Ascending aorta (tissue), 2 donors: ENCODE measurements around the gene RAD51B. TPM values are rescaled to one million over a fixed set of nuclear protein-coding genes. Genes with fewer than 3 reads are reported as not detected.

Experiments
- DNase-seq, 2 donors: peaks; one replicate each; pipeline ENCODE4 v3.0.0-alpha.2; 2019; ENCODE audit warnings: low spot score in 2 of 2
- H3K27ac ChIP-seq, 2 donors: fragments of 200-600 bp; sonication (generic); one replicate each; pipeline ENCODE4 v1.5.1; 2016 to 2017; ENCODE audit warnings: mild to moderate bottlenecking in 1 of 2
- H3K27me3 ChIP-seq: fragments of 200-600 bp; sonication (generic); one replicate; pipeline ENCODE4 v1.5.1; 2017
- H3K36me3 ChIP-seq, 2 donors: fragments of 200-600 bp; sonication (generic); one replicate each; pipeline ENCODE4 v1.5.1; 2016
- H3K4me1 ChIP-seq, 2 donors: fragments of 200-600 bp; sonication (generic); one replicate each; pipeline ENCODE4 v1.5.1; 2016 to 2017; ENCODE audit warnings: mild to moderate bottlenecking in 1 of 2
- H3K4me3 ChIP-seq, 2 donors: fragments of 200-600 bp; sonication (generic); one replicate each; pipeline ENCODE4 v1.5.1; 2016 to 2017; ENCODE audit warnings: mild to moderate bottlenecking in 1 of 2
- H3K9me3 ChIP-seq, 2 donors: fragments of 200-600 bp; sonication (generic); one replicate each; pipeline ENCODE4 v1.5.1; 2016
- CTCF ChIP-seq, 3 experiments: fragments of 200-600 bp in 2 of 3; fragments of 450-650 bp in 1 of 3; sonication (generic) in 2 of 3; IDR thresholded peaks; one replicate each; pipeline ENCODE4 v1.5.1; 2016 to 2019; ENCODE audit warnings: antibody characterized with exemption in 3 of 3, mild to moderate bottlenecking in 1 of 3, moderate library complexity in 1 of 3
- intact Hi-C: fragments of 100-400 bp; cut with DNase I; formaldehyde crosslinking; loops from one replicate; pipeline ENCODE4 v1.15.1; 2023
- total RNA-seq: library from RNA; depleted of rRNA; stranded (reverse); fragments of >200 nt; gene quantifications from one replicate; pipeline ENCODE4 v1.1.0, GENCODE V29; 2016

Gene RAD51B
- total RNA-seq, 1 donor from 2014 or later: not detected

GRCh38 chr14:68609012-68609411, 789.4 kb downstream of the RAD51B start:
- intact Hi-C loops: no loop called here
- TF ChIP-seq CTCF (IDR thresholded peaks at IDR 0.05): no peak
- Histone ChIP-seq H3K4me1 (no peaks in the 10 kb centered on the region), H3K36me3 (no peaks in the 10 kb centered on the region), H3K9me3 (no peaks in the 10 kb centered on the region), H3K27me3 (no peaks in the 10 kb centered on the region), H3K27ac (no peak overlapping the region), H3K4me3 (no peak overlapping the region)
- no peak for DNase-seq

GRCh38 chr14:68610251-68610793, 790.7 kb downstream of the RAD51B start:
- H3K9me3 ChIP-seq: peaks cover 7 to 8% of the 10 kb centered on the region in 2 donors
- H3K4me1 ChIP-seq: no peaks in the 10 kb centered on the region
- intact Hi-C loops: no loop called here
- no peaks in the 10 kb centered on the region for H3K27me3 ChIP-seq
- no peaks in the 10 kb centered on the region for H3K36me3 ChIP-seq
- H3K27ac ChIP-seq: no peak overlapping the region
- no peak overlapping the region for H3K4me3 ChIP-seq
- no peak for TF ChIP-seq CTCF (IDR thresholded peaks at IDR 0.05)
- DNase-seq: no peak

GRCh38 chr14:68611599-68611998, 792.0 kb downstream of the RAD51B start:
- H3K4me1 ChIP-seq: no peaks in the 10 kb centered on the region

GRCh38 chr14:68612049-68612448, 792.5 kb downstream of the RAD51B start:
- no peak for TF ChIP-seq CTCF (IDR thresholded peaks at IDR 0.05)
- intact Hi-C loops: no loop called here
- Histone ChIP-seq H3K36me3 (no peaks in the 10 kb centered on the region), H3K27me3 (no peaks in the 10 kb centered on the region), H3K4me3 (no peak overlapping the region), H3K9me3 (peaks cover 20 to 24% of the 10 kb centered on the region in 2 donors), H3K27ac (no peak overlapping the region), H3K4me1 (no peaks in the 10 kb centered on the region)
- no peak for DNase-seq

More at GRCh38 chr14:68611599-68611998, 792.0 kb downstream of the RAD51B start:
- Histone ChIP-seq H3K27me3 (no peaks in the 10 kb centered on the region), H3K4me3 (no peak overlapping the region), H3K36me3 (no peaks in the 10 kb centered on the region), H3K27ac (no peak overlapping the region), H3K9me3 (peaks cover 17 to 20% of the 10 kb centered on the region in 2 donors)
- no peak for DNase-seq
- TF ChIP-seq CTCF (IDR thresholded peaks at IDR 0.05): no peak
- intact Hi-C loops: no loop called here

GRCh38 chr14:68616221-68616902, 796.8 kb downstream of the RAD51B start:
- Histone ChIP-seq H3K27ac (no peak overlapping the region), H3K4me3 (no peak overlapping the region), H3K9me3 (peaks cover 25 to 29% of the 10 kb centered on the region in 2 donors), H3K4me1 (peaks cover 3 to 5% of the 10 kb centered on the region in 2 donors), H3K36me3 (no peaks in the 10 kb centered on the region), H3K27me3 (no peaks in the 10 kb centered on the region)
- no peak for DNase-seq
- intact Hi-C loops: no loop called here
- TF ChIP-seq CTCF (IDR thresholded peaks at IDR 0.05): no peak
